B cell (primary cell): ENCODE data around the gene KAZN. TPM values are rescaled to one million over a fixed set of nuclear protein-coding genes. Genes with fewer than 3 reads are reported as not detected.

Experiments
- ATAC-seq: fragments of 200-7000 bp; cut with Tn5 transposase; one replicate; pipeline ENCODE4 v1.10.0; 2021; ENCODE audit warnings: low read depth, mild to moderate bottlenecking, moderate number of reproducible peaks, moderate library complexity
- CTCF ChIA-PET: fragments of 350-600 bp; sonication (Branson Sonifier 250); formaldehyde crosslinking; loops from one replicate; lab custom pipeline; 2021; ENCODE audit warnings: antibody characterized with exemption, inconsistent platforms; lab: Charles Lee
- POLR2A ChIA-PET: fragments of 350-600 bp; sonication (Branson Sonifier 250); formaldehyde crosslinking; loops from one replicate; lab custom pipeline; 2021; ENCODE audit warnings: antibody characterized with exemption; lab: Charles Lee
- DNase-seq: peaks from one replicate; pipeline ENCODE4 v3.0.0; 2013
- H2AFZ ChIP-seq: 2 replicates; pipeline ENCODE4 v1.6.1; 2012; ENCODE audit warnings: mild to moderate bottlenecking, low read depth, low read length; ENCODE audit not compliant: insufficient read depth, poor library complexity, severe bottlenecking
- H3K27ac ChIP-seq, 2 donors: 1 replicate in 1 of 2; 2 replicates in 1 of 2; pipeline ENCODE4 v1.5.1; 2012 to 2013; ENCODE audit warnings: low read length in 2 of 2, mild to moderate bottlenecking in 2 of 2, moderate library complexity in 1 of 2
- H3K27me3 ChIP-seq, 4 experiments: fragments of 200-600 bp in 1 of 4; sonication (generic) in 1 of 4; replicated peaks in 1 of 4; 1 replicate in 2 of 4; 2 replicates in 2 of 4; pipeline versions ENCODE4 v1.6.1 to v1.7.0; 2013 to 2016; ENCODE audit warnings: low read length in 3 of 4, mild to moderate bottlenecking in 2 of 4, mixed read lengths in 1 of 4, moderate library complexity in 1 of 4; ENCODE audit not compliant: insufficient read depth in 4 of 4, control insufficient read depth in 3 of 4; ENCODE audit errors: control extremely low read depth in 1 of 4
- H3K36me3 ChIP-seq, 2 experiments: replicated peaks in 1 of 2; 1 replicate in 1 of 2; 2 replicates in 1 of 2; pipeline versions ENCODE4 v1.6.1 to v1.7.1; 2013; ENCODE audit warnings: low read length in 1 of 2; ENCODE audit not compliant: insufficient read depth in 2 of 2, control insufficient read depth in 1 of 2; ENCODE audit errors: control extremely low read depth in 1 of 2, extremely low read depth in 1 of 2
- H3K4me1 ChIP-seq, 2 donors: fragments of 200-600 bp in 1 of 2; sonication (generic) in 1 of 2; 1 replicate in 1 of 2; 2 replicates in 1 of 2; pipeline versions ENCODE4 v1.5.1 to v1.6.1; 2013 to 2017; ENCODE audit warnings: low read length in 2 of 2; ENCODE audit not compliant: control insufficient read depth in 2 of 2, insufficient read depth in 2 of 2
- H3K4me2 ChIP-seq: replicated peaks from 2 replicates; pipeline ENCODE3; 2012; ENCODE audit warnings: mild to moderate bottlenecking, low read depth, low read length; ENCODE audit not compliant: poor library complexity, severe bottlenecking
- H3K4me3 ChIP-seq, 5 experiments: fragments of 200-600 bp in 1 of 5; sonication (generic) in 1 of 5; 1 replicate in 3 of 5; 2 replicates in 2 of 5; pipeline versions ENCODE4 v1.5.1 to v1.7.0; 2011 to 2016; ENCODE audit warnings: low read length in 4 of 5, mild to moderate bottlenecking in 4 of 5, low read depth in 2 of 5, control low read depth in 1 of 5, moderate library complexity in 1 of 5; ENCODE audit not compliant: insufficient read depth in 1 of 5; ENCODE audit errors: control extremely low read depth in 1 of 5, extremely low read depth in 1 of 5
- H3K79me2 ChIP-seq: fragments of 200-600 bp; sonication (generic); one replicate; pipeline ENCODE4 v1.6.0; 2016; ENCODE audit warnings: low read length; ENCODE audit not compliant: control insufficient read depth, insufficient read depth
- H3K9ac ChIP-seq: fragments of 200-600 bp; sonication (generic); 2 replicates; pipeline ENCODE4 v1.6.1; 2017; ENCODE audit warnings: mild to moderate bottlenecking, low read length, moderate library complexity
- H3K9me3 ChIP-seq, 3 donors: one replicate each; pipeline versions ENCODE4 v1.6.1 to v1.7.1; 2013; ENCODE audit warnings: low read length in 2 of 3; ENCODE audit not compliant: control insufficient read depth in 2 of 3, insufficient read depth in 1 of 3; ENCODE audit errors: control extremely low read depth in 1 of 3
- H4K20me1 ChIP-seq: 2 replicates; pipeline ENCODE4 v1.6.0; 2012; ENCODE audit warnings: mild to moderate bottlenecking, low read length; ENCODE audit not compliant: insufficient read depth, control insufficient read depth, poor library complexity, severe bottlenecking
- H3K27ac Mint-ChIP-seq: one replicate; pipeline ENCODE4 v1.8.0; 2021; ENCODE audit warnings: mixed read lengths
- H3K27me3 Mint-ChIP-seq: one replicate; pipeline ENCODE4 v1.8.0; 2021; ENCODE audit warnings: mixed read lengths
- H3K4me1 Mint-ChIP-seq: one replicate; pipeline ENCODE4 v1.8.0; 2021; ENCODE audit warnings: mixed read lengths
- H3K4me3 Mint-ChIP-seq: one replicate; pipeline ENCODE4 v1.8.0; 2021; ENCODE audit warnings: mixed read lengths
- H3K9me3 Mint-ChIP-seq: one replicate; pipeline ENCODE4 v1.8.0; 2022; ENCODE audit warnings: mixed read lengths; ENCODE audit not compliant: insufficient read depth
- EZH2 ChIP-seq: IDR thresholded peaks from 2 replicates; pipeline ENCODE4 v1.6.1; 2012; ENCODE audit warnings: borderline replicate concordance, low read depth, mild to moderate bottlenecking, moderate library complexity, low read length; ENCODE audit not compliant: insufficient read depth, poor library complexity, severe bottlenecking
- WGBS: methylation state at CpG from one replicate; pipeline ENCODE4 v1.1.5; 2013; ENCODE audit warnings: missing lambda C conversion rate; ENCODE audit not compliant: insufficient coverage; 5-methylcytosine and 5-hydroxymethylcytosine counted together
- intact Hi-C: fragments of 100-400 bp; cut with micrococcal nuclease; formaldehyde crosslinking; loops from one replicate; pipeline ENCODE4 v1.10.0; 2022
- polyA plus RNA-seq: library from polyadenylated mRNA; depleted of rRNA; stranded (reverse); fragments of >200 nt; gene quantifications from 2 replicates; pipeline ENCODE4 v1.2.3, GENCODE V29; 2012
- total RNA-seq, 2 donors: library from RNA; stranded (reverse); fragments of 120-200 nt in 1 of 2; gene quantifications; 1 replicate in 1 of 2; 2 replicates in 1 of 2; pipeline versions ENCODE4 v1.2.3 to v1.2.4, GENCODE V29; 2013 to 2022
- TF ChIP-seq, protein P1 (sequence below): fragments of 200-600 bp; IDR thresholded peaks from one replicate; pipeline ENCODE4 v1.8.0; 2022; ENCODE audit warnings: antibody characterized with exemption, mild to moderate bottlenecking

Gene KAZN
- total and polyA plus RNA-seq, 2 donors (not counting 1 experiment from before 2014, with no cell fraction given): 0.13 to 0.39 TPM

DNA sequence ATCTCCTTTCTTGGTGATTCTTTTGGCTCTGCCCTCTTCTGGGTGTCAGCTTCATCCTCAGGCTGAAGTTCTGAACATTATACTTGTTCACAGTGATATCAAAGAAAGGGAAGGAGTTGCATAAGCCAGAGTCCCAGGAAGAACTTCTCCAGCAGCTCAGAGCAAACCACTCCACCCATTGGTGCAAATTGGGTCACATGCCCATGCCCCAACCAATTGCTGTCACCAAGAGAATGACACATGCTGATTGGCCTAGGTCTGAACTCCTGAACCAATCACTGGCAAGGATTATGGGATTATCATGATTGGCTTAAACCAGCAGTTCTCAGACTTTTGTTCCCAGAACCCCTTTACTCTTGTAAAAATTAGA lies 298.6 kb downstream of the KAZN start:
- no peaks in the 10 kb centered on the region for H4K20me1 ChIP-seq
- no peak for TF ChIP-seq EZH2
- TF ChIP-seq, protein P1, sequence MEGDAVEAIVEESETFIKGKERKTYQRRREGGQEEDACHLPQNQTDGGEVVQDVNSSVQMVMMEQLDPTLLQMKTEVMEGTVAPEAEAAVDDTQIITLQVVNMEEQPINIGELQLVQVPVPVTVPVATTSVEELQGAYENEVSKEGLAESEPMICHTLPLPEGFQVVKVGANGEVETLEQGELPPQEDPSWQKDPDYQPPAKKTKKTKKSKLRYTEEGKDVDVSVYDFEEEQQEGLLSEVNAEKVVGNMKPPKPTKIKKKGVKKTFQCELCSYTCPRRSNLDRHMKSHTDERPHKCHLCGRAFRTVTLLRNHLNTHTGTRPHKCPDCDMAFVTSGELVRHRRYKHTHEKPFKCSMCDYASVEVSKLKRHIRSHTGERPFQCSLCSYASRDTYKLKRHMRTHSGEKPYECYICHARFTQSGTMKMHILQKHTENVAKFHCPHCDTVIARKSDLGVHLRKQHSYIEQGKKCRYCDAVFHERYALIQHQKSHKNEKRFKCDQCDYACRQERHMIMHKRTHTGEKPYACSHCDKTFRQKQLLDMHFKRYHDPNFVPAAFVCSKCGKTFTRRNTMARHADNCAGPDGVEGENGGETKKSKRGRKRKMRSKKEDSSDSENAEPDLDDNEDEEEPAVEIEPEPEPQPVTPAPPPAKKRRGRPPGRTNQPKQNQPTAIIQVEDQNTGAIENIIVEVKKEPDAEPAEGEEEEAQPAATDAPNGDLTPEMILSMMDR: no peak
- no peak overlapping the region for H2AFZ ChIP-seq
- no peaks in the 10 kb centered on the region for H3K9me3 ChIP-seq
- H3K27me3 ChIP-seq: peaks cover 0 to 8% (median under 1%) of the 10 kb centered on the region in 4 experiments
- no peak overlapping the region for H3K27ac ChIP-seq
- H3K27me3 Mint-ChIP-seq: peaks cover 32% of the 10 kb centered on the region
- intact Hi-C loops: no loop called here
- no peaks in the 10 kb centered on the region for H3K36me3 ChIP-seq
- no peaks in the 10 kb centered on the region for H3K4me1 Mint-ChIP-seq
- ChIA-PET CTCF (no interaction called here), POLR2A (no interaction called here)
- no peaks in the 10 kb centered on the region for H3K79me2 ChIP-seq
- no peak overlapping the region for H3K4me2 ChIP-seq
- no peaks in the 10 kb centered on the region for H3K9me3 Mint-ChIP-seq
- DNase-seq: no peak
- H3K9ac ChIP-seq: no peak overlapping the region
- no peak overlapping the region for H3K4me3 Mint-ChIP-seq
- no peak overlapping the region for H3K4me3 ChIP-seq
- no peaks in the 10 kb centered on the region for H3K4me1 ChIP-seq
- ATAC-seq: no peak
- H3K27ac Mint-ChIP-seq: no peak overlapping the region

DNA sequence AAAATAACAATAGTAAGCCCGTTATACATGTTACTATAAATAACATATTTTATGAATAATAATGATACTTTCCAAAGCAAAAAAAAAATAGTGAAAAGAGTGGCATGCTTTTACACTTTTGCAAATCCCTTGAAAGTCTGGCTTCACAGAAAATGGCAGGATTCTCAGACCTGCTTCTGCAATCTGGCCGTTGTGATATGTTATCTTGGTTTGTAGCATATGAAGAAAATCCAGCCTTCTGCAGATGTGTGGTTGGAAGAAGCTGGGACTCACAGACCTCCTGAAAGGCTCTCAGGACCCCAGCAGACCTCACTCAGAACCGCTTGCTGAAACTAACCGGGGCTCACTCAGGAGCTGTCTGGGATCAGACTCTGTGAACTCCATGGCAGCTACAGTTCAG lies 299.1 kb downstream of the KAZN start:
- no peaks in the 10 kb centered on the region for H4K20me1 ChIP-seq
- no peak for ATAC-seq
- TF ChIP-seq EZH2: no peak
- no peak for DNase-seq
- no peaks in the 10 kb centered on the region for H3K4me1 ChIP-seq
- WGBS: 63% methylated on average over 3 of the region's 4 CpGs
- Mint-ChIP-seq H3K9me3 (no peaks in the 10 kb centered on the region), H3K27me3 (peaks cover 30% of the 10 kb centered on the region), H3K27ac (no peak overlapping the region), H3K4me3 (no peak overlapping the region), H3K4me1 (no peaks in the 10 kb centered on the region)
- intact Hi-C loops: no loop called here
- no peak overlapping the region for H2AFZ ChIP-seq
- H3K79me2 ChIP-seq: no peaks in the 10 kb centered on the region
- H3K4me2 ChIP-seq: no peak overlapping the region
- peaks cover 0 to 8% (median 0%) of the 10 kb centered on the region in 4 experiments for H3K27me3 ChIP-seq
- H3K36me3 ChIP-seq: no peaks in the 10 kb centered on the region
- ChIA-PET POLR2A (no interaction called here), CTCF (no interaction called here)
- H3K27ac ChIP-seq: no peak overlapping the region
- H3K9ac ChIP-seq: no peak overlapping the region
- H3K9me3 ChIP-seq: no peaks in the 10 kb centered on the region
- no peak overlapping the region for H3K4me3 ChIP-seq
